HEK293 (cell line): ENCODE data around the gene LUZP2.

Experiments used
- ATF2 ChIP-seq: fragments of 450-650 bp; formaldehyde crosslinking; IDR thresholded peaks from 2 replicates; pipeline ENCODE4 v1.5.1; 2016; ENCODE audit warnings: missing biosample characterization, missing genetic modification characterization, low read depth
- CTCF ChIP-seq: fragments of 450-650 bp; formaldehyde crosslinking; IDR thresholded peaks from 2 replicates; pipeline ENCODE4 v1.5.1; 2016; ENCODE audit warnings: missing biosample characterization, missing genetic modification characterization
- HIC1 ChIP-seq: fragments of 450-650 bp; formaldehyde crosslinking; IDR thresholded peaks from 2 replicates; pipeline ENCODE4 v1.5.1; 2016; ENCODE audit warnings: missing biosample characterization, missing genetic modification characterization
- KLF10 ChIP-seq: fragments of 450-650 bp; IDR thresholded peaks from 2 replicates; pipeline ENCODE4 v1.5.1; 2018; ENCODE audit warnings: missing biosample characterization, mild to moderate bottlenecking, missing genetic modification characterization
- SP7 ChIP-seq: fragments of 450-650 bp; formaldehyde crosslinking; IDR thresholded peaks from 2 replicates; pipeline ENCODE4 v1.5.1; 2016; ENCODE audit warnings: missing biosample characterization, missing genetic modification characterization
- TCF7L2 ChIP-seq: IDR thresholded peaks from 2 replicates; pipeline ENCODE4 v1.6.1; 2011; ENCODE audit warnings: low read depth, mild to moderate bottlenecking, inconsistent platforms, low read length, moderate library complexity, borderline replicate concordance
- YY1 ChIP-seq: fragments of 450-650 bp; formaldehyde crosslinking; IDR thresholded peaks from 2 replicates; pipeline ENCODE4 v1.5.1; 2018; ENCODE audit warnings: missing biosample characterization, missing genetic modification characterization
- ZFP3 ChIP-seq: fragments of 450-650 bp; formaldehyde crosslinking; IDR thresholded peaks from 2 replicates; pipeline ENCODE4 v1.5.1; 2016; ENCODE audit warnings: low read depth, missing biosample characterization, missing genetic modification characterization
- ZFP37 ChIP-seq: fragments of 450-650 bp; formaldehyde crosslinking; IDR thresholded peaks from 2 replicates; pipeline ENCODE4 v1.5.1; 2016; ENCODE audit warnings: missing biosample characterization, missing genetic modification characterization
- ZNF112 ChIP-seq: fragments of 450-650 bp; formaldehyde crosslinking; IDR thresholded peaks from 2 replicates; pipeline ENCODE4 v1.5.0; 2017; ENCODE audit warnings: missing biosample characterization, missing genetic modification characterization
- ZNF311 ChIP-seq: fragments of 450-650 bp; formaldehyde crosslinking; IDR thresholded peaks from 2 replicates; pipeline ENCODE4 v1.5.1; 2017; ENCODE audit warnings: missing biosample characterization, missing genetic modification characterization, borderline replicate concordance
- ZNF335 ChIP-seq: fragments of 450-650 bp; formaldehyde crosslinking; conservative IDR thresholded peaks from 2 replicates; pipeline ENCODE4 v1.5.1; 2016; ENCODE audit warnings: missing biosample characterization, missing genetic modification characterization
- ZNF660 ChIP-seq: fragments of 450-650 bp; IDR thresholded peaks from 2 replicates; pipeline ENCODE4 v1.5.1; 2018; ENCODE audit warnings: missing biosample characterization, mild to moderate bottlenecking, missing genetic modification characterization
- ZSCAN16 ChIP-seq: fragments of 450-650 bp; formaldehyde crosslinking; IDR thresholded peaks from 2 replicates; pipeline ENCODE4 v1.5.1; 2016; ENCODE audit warnings: missing biosample characterization, missing genetic modification characterization

GRCh38 chr11:24859801-24860300, 363.0 kb downstream of the LUZP2 start:
- TF ChIP-seq ZNF311 (tag by site-specific recombination) (no peak), CTCF (tag by site-specific recombination) (no peak), HIC1 (tag by site-specific recombination) (no peak), YY1 (no peak), ZFP3 (tag by site-specific recombination) (no peak), ZNF660 (tag by site-specific recombination) (no peak), ZNF335 (tag by site-specific recombination) (no peak), KLF10 (no peak), ZSCAN16 (no peak), ATF2 (tag by site-specific recombination) (no peak), SP7 (tag by site-specific recombination) (no peak), TCF7L2 (no peak), ZFP37 (no peak), ZNF112 (tag by site-specific recombination) (no peak)
